T-helper 22 cell (primary cell): ENCODE results near the gene MTR.

ENCODE experiments used
- DNase-seq: peaks from one replicate; pipeline ENCODE4 v3.0.0-alpha.2; 2020; ENCODE audit warnings: low read depth

Gene MTR

DNA sequence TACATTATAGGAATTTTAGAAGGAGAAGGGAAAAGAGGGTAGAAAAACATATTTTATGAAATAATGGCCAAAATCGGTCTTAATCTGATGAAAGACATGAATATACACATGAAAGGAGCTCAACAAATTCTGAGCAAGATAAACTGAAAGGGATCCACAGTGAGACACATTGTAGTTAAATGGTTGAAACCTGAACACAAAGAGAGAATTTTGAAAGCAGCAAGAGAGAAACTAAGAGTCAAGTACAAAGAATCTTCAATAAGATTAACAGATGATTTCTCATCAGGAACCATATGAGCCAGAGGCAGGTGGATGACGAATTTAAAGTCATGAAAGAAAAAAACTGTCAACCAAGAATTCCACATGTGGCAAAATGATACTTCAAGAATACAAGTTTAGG, 15.8 kb upstream of the MTR start:
- no peak for DNase-seq

DNA sequence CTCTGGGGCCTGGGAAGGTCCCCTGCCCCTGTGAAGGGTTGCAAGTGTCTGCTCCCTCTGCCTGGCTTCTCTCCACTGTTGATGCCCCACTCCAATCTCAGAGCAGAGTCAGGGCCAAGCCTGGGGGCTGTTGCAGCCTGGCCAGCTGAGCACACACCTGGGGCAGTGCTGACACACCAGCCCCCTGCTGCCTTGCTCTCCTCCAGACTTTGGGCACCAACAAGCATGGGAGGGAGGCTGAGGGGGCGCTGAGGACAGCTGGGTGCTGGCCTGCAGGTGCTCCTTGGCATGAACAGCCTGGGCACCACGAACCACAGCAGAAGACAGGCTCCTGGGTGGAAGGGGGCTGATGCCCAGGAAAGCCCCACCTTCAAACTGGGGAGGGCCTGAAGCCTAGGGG, 9.6 kb upstream of the MTR start:
- no peak for DNase-seq

DNA sequence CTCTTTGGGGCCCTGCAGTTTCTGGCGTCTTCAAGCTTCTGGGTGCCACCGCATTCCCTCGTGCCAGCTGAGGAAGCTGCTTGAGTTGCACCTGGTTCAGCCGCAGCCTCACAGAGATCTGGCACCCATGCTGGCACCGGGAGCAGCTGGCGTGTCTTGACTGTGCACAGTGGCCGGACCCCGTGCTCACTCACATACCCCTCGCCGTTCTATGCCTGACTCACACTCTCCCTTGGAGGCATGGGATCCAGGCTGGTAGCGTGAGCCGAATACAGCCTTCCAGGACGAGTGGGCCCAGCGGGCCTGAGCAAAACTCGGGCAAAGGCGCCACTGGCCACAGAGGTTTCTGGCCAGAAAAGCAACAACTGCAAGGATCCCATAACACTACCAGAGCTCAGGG, 8.6 kb upstream of the MTR start:
- no peak for DNase-seq

DNA sequence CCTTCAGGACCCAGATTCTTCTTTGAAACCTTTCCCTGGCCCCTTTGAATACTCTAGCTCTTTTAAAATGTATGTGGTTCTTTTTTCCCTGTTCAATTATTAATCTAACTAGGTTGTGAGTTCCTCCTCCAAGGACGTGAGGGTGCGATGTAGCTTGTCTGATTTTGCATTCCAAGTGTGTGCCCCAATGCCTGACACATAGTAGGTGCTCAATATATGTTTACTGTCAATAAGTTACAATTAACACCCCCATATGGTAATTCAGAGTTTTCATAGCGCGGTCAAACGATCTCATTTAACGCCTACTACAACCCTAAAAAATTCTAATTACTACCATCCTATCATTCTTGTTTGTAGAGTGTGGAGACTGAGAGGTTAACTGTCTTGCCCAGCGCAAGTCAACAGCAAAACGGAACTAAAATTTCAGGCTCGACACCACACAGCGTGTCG, 482 bp upstream of the MTR start:
- no peak for DNase-seq

DNA sequence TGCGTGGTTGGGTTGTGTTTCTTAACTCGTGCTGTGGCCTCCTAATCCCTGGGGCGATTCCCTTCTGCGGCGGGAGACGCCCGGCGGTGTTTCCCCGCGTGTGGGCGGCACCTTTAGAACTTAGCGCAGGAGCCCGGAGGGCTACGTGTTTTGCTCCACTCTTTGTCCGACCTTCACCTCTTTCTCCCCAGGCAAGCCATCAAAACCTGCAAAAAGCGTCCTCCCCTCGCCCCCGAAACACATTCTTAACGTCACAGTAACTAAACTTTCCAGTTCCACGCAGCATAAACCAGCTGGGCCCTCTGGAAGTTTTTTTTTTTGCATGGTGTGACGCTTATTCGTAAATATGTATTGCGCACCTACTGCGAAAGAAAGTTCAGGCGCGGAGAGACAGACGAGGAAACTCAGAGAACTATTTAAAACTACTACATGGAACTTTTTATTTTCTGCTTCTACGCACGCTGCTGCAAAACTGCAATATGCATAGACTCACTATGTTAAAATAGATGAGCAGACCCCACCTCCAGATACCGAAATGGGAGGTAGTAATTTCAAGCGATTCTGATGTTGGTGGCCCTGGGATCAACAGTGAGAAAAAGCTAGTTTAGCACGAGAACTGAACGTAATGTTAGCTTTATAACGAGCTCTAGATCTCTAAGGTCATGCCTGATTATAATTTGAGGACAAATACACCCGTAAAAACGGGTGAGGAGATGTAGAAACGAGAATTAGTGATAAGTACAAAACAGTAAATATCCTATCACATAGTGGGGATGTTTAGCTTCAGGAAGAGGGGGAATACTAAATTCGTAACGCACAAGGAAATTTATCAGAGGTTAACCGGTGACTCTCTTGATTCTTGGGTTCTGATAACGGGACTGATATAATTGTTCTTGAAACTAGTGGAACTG, 920 bp downstream of the MTR start:
- DNase-seq: no peak

DNA sequence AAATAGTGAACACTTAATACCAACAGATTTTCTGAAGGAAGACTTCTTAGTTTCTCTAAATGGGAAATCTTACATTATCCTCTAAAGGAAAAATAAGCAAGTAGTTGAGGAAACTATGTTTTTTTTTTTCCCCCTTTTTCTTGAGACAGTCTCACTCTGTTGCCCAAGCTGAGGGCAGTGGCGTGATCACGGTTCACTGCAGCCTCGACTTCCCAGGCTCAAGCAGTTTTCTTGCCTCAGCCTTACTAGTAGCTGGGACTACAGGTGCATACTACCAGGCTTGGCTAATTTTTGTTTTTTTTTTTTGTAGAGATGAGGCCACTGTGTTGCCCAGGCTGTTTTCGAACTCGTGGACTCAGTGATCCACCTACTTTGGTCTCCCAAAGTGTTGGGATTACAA, 3.9 kb downstream of the MTR start:
- no peak for DNase-seq

DNA sequence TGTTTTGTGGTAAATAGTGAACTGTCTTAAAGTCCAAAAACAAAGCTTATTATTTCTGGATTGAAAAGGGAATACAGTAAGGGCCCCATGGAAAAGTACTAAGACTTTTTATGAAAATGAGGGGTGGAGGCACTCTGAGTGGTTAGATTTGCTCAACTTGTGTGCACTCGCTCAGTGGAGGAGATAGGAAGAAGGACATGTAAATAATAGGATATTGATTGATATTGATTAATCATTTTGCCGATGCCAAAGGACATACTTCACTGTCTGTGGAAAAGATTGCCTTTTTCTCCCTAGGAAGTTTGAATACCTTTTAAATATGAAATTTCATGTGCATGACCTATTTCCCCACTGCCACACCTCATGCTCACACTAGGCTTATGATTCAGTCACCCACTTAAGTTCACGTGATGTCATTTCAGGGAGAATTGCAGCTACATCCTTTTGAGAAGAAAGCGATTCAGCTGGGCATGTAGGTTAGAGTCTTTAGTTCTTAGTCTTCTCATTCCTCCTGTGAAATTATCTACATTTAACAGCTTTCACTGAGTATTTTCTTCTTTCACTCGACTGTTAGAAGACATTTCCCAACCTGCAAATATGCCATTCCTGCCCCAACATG, 5.0 kb downstream of the MTR start:
- no peak for DNase-seq

DNA sequence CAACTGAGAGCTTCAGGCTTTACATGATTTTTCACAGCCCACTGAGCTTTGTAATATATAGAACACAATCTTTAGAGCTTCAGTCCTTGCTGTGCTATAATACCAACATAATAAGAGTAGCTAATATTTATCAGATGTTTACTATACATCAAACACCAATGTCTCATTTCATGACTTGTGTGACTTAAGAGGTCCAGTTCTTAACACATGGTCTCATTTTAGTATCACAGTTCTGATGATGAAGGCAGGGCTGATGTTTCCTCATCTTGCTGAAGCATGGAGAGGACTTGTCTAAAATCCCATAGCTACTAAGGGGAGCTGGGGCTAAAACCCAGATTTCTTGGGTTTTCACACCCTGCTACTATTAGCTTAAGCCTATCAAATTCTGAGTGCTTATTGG, 5.5 kb downstream of the MTR start:
- DNase-seq: no peak

DNA sequence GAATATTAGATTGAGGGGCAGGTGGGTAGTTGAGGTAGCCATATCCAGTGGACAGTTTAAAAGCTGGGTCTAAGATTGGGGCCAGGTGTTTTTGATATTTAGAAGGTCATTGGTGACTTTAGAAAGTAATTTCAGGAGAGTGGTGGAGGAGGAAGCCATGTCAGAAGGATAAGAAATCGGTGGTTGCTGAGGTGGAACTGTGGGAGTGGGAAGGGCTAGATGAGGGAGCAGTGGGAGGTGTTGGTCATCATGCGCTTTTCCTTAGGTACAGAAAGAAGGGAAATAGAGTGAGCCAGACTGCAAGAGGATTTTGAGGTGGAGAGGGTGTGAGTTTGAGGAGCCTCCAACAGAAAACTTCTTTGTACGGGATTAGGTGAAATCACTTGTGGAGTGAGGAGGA, 7.2 kb downstream of the MTR start:
- DNase-seq: no peak

DNA sequence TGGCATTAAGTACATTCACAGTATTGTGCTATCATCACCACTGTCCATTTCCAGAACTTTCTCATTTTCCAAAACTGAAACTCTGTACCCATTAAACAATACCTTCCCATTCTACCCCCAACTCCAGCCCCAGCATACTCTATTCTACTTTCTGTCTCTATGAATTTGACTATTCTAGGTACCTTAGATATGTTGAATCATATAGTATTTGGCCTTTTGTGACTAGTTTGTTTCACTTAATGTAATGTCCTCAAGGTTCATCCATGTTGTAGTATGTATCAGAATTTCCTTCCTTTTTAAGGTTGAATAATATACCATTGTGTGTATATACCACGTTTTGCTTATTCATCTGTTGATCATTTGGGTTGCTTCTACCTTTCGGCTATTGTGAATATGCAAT, 11.5 kb downstream of the MTR start:
- DNase-seq: no peak

DNA sequence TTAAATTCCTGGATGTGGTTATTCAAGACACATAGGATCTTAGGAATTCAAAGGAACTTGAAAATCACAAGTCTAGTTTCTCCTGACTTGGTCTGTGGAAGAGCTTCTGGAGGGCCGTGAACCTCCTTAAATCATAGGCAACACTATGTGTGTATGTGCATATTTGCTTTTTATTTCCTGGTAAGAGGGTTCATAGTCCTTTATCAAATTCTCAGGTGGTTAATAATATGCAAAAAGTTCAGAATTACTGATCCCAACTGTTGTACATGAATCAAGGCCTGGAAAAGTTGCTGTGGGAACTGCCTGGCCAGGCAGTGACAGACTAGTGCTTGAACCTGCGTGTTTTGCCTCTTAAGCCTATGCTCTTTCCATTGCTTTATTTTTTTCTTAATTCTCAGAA, 12.9 kb downstream of the MTR start:
- DNase-seq: no peak

DNA sequence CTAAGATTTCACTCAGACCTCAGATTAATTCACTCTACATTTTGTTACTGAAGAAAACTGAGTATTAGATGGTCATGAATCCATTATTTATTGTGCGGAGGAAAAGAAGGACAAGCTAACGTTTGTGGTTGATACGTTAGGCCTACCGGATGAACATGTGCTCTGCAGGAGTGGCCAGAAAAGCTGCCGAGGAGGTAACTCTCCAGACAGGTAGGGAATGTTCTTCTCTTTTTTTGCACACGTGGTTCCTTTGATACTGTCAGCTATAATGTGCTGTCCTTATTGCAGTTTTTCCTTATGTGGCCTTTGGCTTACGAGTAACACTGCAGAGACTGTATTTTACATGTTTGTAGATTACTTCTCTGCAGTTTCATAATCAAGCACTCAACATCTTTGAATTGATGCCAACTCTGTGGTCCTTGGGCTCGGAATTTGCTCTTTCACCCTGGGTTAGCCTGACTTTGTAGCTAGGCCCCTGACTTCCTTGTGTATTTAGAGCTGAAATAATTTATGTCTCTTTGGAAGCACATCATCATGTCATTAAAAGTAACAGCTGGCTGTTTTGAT, 13.6 kb downstream of the MTR start:
- no peak for DNase-seq

DNA sequence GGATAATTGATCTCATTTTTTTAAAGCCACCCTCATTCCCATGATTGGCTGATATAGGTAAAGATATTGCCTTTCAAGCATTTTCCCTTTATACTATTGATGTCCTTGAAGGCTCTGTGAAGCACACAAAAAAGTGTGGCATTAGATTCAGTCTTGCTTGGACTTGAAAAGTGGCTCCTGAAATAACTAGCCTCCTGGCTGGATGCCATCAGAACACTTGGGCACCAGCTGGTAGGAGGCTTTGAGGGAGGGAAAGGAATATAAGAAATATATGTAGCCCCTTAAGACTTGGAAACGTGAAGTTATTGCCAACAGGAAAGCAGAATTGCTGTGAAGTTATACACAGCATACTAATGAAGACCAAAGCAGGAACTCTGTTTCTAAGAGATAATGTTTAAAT, 14.1 kb downstream of the MTR start:
- no peak for DNase-seq

DNA sequence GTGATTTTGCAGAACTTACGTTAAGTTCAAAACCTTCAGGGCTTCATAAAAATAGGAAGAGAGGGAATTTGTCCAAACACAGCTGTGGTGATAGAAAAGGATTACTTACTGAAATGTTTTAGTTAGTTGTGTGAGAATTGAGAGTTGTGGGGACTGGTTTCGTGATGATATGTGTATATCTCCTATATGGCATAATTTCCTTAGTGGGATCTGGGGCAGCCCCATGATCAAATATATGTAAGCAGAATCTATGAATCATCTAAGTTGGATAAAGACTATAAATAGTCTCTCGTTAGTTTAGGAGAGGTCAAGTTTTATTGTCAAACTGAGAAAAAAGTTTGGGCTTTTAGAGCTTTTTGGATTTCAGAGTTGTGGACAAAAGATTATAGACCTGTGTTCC, 14.9 kb downstream of the MTR start:
- no peak for DNase-seq

DNA sequence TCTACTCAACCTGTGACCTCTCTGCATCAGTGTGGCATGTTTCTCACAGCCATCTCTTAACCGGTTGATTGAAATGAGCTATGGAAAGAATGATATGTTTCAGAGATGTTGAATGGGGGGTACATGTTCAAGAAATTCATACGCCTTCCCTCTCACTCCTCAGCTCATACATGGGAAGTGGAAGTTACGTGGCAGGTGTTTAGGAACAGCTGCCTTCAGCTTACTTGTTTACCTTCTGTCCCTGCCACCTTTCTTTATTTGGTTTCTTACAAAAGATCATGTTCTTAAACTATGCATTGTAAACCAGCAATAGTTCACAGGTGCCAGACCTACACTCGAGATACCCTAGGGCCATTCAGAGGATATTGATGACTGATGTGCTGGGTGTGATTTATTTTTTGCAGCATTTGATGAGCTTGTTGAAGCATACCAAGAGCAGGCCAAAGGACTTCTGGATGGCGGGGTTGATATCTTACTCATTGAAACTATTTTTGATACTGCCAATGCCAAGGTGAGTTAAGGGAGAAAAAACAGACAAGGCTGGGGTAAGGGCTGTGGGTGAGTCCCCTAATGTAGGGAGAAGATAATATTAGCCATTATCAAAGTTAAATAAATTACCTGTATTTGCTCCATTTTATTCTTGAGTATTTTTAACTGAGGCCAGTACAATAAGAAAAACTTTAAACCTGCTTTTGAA, 17.4 kb downstream of the MTR start:
- no peak for DNase-seq

DNA sequence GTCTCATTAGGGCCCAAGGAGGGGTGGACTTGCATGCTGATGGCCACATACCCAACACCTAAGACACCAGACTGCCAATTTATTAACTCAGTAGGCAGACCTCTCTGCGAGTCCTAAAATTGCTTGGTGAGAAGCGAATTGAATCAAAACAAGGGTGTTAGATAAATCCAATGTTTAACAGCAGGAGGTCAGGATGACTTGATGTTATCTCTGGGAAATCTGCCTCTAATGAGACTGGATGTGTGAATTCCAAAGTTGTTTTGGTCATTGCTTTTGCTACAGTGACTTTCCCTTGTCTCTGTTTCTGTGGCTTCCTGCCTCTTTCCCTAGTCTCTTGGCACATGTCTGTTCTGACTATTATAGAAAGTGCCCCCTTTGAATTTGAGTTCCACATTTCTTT, 20.8 kb downstream of the MTR start:
- no peak for DNase-seq

DNA sequence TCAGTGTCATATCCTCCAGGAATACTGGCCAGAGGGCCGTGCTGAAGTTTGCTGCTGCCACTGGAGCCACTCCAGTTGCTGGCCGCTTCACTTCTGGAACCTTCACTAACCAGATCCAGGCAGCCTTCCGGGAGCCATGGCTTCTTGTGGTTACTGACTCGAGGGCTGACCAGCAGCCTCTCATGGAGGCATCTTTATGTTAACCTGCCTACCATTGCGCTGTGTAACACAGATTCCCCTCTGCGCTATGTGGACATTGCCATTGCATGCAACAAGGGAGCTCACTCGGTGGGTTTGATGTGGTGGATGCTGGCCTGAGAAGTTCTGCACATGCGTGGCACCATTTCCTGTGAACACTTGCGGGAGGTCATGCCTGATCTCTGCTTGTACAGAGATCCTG, 24.8 kb downstream of the MTR start:
- no peak for DNase-seq

DNA sequence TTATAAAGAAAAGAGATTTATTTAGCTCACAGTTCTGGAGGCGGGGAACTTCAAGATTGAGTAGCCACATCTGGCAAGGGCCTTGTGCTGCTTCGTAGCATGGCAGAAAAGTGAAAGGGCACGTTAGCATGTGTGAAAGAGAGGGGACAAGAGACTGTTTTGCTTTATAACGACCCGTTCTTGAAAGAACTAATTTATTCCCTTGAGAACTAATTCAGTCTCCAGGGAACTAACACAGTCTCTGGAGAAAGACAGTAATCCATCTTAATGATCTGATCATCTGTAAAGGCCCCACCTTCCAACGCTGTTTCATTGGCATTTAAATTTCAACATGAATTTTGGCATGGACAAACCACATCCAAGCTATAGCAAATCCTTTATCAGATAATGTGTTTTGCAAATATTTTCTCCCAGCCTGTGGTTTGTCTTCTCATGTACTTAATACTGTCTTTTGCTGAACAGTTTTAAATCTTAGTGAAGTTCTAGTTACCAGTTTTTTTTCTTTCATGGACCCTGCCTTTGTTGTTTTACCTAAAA, 26.1 kb downstream of the MTR start:
- DNase-seq: no peak

DNA sequence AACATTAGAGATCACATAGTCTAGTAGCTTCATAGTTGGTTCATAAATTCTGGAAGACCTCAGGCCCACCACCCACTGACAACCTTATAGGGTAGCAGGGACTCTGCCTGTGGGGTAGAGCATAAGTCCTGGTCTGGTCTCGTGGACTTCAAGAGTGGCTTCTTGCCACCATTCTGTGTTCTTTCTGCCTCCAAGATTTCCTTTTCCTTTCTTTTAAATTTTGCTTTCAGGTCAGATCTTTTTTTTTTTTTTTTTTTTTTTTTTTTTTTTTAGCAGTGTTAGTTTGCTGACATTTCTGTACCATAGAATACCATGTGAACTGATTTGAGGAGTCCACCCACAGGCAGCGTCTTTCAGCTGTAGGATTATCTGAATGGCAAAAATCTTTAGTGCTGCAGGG, 28.5 kb downstream of the MTR start:
- no peak for DNase-seq

DNA sequence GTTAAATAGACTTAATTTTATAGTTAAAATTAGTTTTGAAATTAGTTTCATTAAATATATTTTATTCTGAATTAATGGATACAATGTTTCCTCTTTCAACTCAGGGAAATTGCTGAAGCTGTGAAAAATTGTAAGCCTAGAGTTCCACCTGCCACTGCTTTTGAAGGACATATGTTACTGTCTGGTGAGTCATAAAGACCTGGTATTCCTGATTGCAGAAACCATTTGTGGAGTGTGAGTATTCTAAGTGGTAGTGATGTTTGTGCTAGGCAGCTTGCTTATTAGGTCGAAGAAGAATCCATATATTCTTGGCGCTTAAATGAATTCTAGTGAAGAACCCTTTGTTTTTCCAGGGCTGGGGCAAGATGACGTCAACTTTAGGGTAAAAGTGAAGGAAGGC, 34.0 kb downstream of the MTR start:
- no peak for DNase-seq

DNA sequence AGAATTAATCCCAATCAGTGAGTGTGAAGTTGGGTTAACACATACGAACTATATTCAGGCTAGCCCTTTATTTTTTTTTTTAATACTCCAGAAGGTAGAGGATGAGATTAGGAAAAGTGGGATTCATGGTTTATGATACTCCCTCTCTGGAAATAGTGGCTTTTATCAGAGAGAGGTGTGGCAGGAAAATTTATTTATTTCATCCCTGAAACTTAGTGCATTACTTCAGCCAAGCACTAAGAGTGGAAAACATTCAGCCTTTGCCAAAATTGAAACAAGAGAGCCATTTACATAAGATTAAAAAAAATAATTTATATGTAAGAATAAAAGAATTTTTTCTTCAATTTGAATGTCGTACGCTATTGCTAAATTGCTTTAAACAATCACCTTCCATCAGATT, 35.0 kb downstream of the MTR start:
- DNase-seq: no peak

DNA sequence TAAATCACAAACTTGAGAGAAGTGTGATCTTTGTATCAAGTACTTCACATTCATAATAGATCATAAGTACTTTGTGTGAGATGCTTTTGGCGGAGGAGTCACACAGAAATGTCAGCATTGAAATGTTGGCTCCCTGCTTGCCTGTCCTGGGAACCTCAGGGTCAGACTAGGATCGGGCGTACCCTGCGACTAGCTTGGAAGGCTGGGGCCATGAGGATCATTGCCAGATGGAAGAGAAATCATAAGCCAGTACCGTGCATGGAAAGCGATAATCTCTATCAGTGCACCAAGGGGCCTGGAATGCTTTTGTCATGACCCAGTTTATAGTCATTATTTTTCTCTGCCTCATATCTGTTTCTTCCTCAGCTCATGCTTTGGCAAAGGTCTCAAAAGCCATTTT, 35.5 kb downstream of the MTR start:
- DNase-seq: no peak

DNA sequence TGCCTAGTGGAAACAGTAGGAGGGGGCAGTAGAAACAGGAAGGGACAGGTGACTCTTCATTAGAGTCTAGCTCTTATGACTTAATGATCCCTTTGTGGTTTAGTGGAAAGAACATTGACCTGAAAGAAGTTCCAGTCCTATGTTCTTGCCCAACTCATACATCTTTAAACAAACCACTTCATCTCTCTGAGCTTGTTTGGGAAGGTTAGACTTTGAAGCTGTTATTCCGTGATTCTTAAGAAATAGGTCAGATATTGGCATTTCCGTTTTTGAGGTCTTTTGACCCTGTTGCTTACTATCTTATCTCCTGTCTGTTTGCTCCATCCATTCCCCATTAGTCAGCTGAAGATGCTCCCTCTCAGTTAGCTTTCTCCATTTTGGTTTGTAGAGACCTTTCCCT, 38.5 kb downstream of the MTR start:
- no peak for DNase-seq
